Spleen (tissue), 11 donors: Measurements from ENCODE around the gene TMOD2. TPM values are rescaled to one million over a fixed set of nuclear protein-coding genes. Genes with fewer than 3 reads are reported as not detected.

Experiments
- DNase-seq: peaks from one replicate; pipeline ENCODE4 v3.0.0-alpha.2; 2020
- H3K27ac ChIP-seq, 8 donors: fragments of 200-600 bp; sonication (generic) in 7 of 8; 1 replicate in 4 of 8; 2 replicates in 4 of 8; pipeline versions ENCODE4 v1.5.0 to v1.8.0; 2016 to 2021; ENCODE audit warnings: inconsistent platforms in 4 of 8, mild to moderate bottlenecking in 4 of 8, moderate library complexity in 1 of 8
- H3K27me3 ChIP-seq, 7 donors: fragments of 200-600 bp; sonication (generic) in 6 of 7; replicated peaks in 1 of 7; 1 replicate in 4 of 7; 2 replicates in 3 of 7; pipeline versions ENCODE4 v1.5.0 to v1.8.0; 2016 to 2021; ENCODE audit warnings: inconsistent platforms in 3 of 7, mild to moderate bottlenecking in 1 of 7
- H3K36me3 ChIP-seq, 6 donors: fragments of 200-600 bp; sonication (generic) in 5 of 6; 1 replicate in 4 of 6; 2 replicates in 2 of 6; pipeline versions ENCODE4 v1.5.0 to v1.8.0; 2016 to 2021; ENCODE audit warnings: inconsistent platforms in 2 of 6
- H3K4me1 ChIP-seq, 6 donors: fragments of 200-600 bp; sonication (generic) in 5 of 6; 1 replicate in 3 of 6; 2 replicates in 3 of 6; pipeline versions ENCODE4 v1.5.0 to v1.8.0; 2016 to 2021; ENCODE audit warnings: inconsistent platforms in 3 of 6
- H3K4me3 ChIP-seq, 8 donors: fragments of 200-600 bp; sonication (generic) in 7 of 8; 1 replicate in 4 of 8; 2 replicates in 4 of 8; pipeline versions ENCODE4 v1.5.0 to v1.8.0; 2016 to 2021; ENCODE audit warnings: inconsistent platforms in 4 of 8, mild to moderate bottlenecking in 4 of 8, moderate library complexity in 2 of 8
- H3K9me3 ChIP-seq, 8 donors: fragments of 200-600 bp; sonication (generic) in 7 of 8; 1 replicate in 4 of 8; 2 replicates in 4 of 8; pipeline versions ENCODE4 v1.5.0 to v1.8.0; 2016 to 2021; ENCODE audit warnings: inconsistent platforms in 4 of 8
- POLR2A ChIP-seq, 3 donors: fragments of 450-650 bp; IDR thresholded peaks; one replicate each; pipeline ENCODE4 v1.5.1; 2017; ENCODE audit warnings: antibody characterized with exemption in 3 of 3, mild to moderate bottlenecking in 1 of 3
- POLR2AphosphoS5 ChIP-seq, 3 donors: sonication (generic); formaldehyde crosslinking; IDR thresholded peaks; one replicate each; pipeline ENCODE4 v1.5.1; 2017; ENCODE audit warnings: antibody characterized with exemption in 3 of 3
- WGBS, 5 donors: extraction: QIAGEN DNeasy Blood & Tissue Kit in 3 of 5; methylation state at CpG; one replicate each; pipeline versions ENCODE4 v1.1.5 to v1.1.7; 2013 to 2018; 5-methylcytosine and 5-hydroxymethylcytosine counted together
- intact Hi-C: fragments of 100-400 bp; cut with DNase I; formaldehyde crosslinking; loops from one replicate; pipeline ENCODE4 v1.15.0; 2023; ENCODE audit warnings: low total_unique reads
- polyA plus RNA-seq, 3 donors: library from polyadenylated mRNA; stranded (reverse); fragments of 200-250 nt; gene quantifications; one replicate each; pipeline ENCODE4 v1.2.1, GENCODE V29; 2013
- total RNA-seq, 7 donors: library from RNA; depleted of rRNA in 3 of 7; stranded (reverse); fragments of >200 nt in 3 of 7; fragmentation: NEBNext Ultra II Directional in 4 of 7; extraction: Animal tissue kit (Norgen Biotek cat#: 25700) in 4 of 7; gene quantifications; one replicate each; pipeline versions ENCODE4 v1.1.0 to v1.2.1, GENCODE V29; 2016 to 2021
- TF ChIP-seq, protein P1 (sequence below), 11 experiments: fragments of 200-600 bp in 7 of 11; fragments of 450-650 bp in 4 of 11; sonication (generic) in 4 of 11; IDR thresholded peaks in 8 of 11; conservative IDR thresholded peaks in 3 of 11; 1 replicate in 7 of 11; 2 replicates in 4 of 11; pipeline versions ENCODE4 v1.4.0 to v1.8.0; 2016 to 2021; ENCODE audit warnings: antibody characterized with exemption in 11 of 11, inconsistent platforms in 4 of 11, mild to moderate bottlenecking in 1 of 11
- donor health status: healthy with polysubstance abuse.
- donor health status: DM: no; HTN: no; CAD: no; lungs with moderate emphysema.
- donor health status: DM: no; HTN: no; CAD: no.
- donor health status: Bipolar disorder and iron deficiency.
- donor health status: healthy.
- donor health status: DM: no; HTN: no; CAD: no.
- donor health status: DM: yes; HTN: yes; CAD: no.

Gene TMOD2
- total and polyA plus RNA-seq, 10 donors = 1.3 to 21.1 (median 14.2) TPM

DNA sequence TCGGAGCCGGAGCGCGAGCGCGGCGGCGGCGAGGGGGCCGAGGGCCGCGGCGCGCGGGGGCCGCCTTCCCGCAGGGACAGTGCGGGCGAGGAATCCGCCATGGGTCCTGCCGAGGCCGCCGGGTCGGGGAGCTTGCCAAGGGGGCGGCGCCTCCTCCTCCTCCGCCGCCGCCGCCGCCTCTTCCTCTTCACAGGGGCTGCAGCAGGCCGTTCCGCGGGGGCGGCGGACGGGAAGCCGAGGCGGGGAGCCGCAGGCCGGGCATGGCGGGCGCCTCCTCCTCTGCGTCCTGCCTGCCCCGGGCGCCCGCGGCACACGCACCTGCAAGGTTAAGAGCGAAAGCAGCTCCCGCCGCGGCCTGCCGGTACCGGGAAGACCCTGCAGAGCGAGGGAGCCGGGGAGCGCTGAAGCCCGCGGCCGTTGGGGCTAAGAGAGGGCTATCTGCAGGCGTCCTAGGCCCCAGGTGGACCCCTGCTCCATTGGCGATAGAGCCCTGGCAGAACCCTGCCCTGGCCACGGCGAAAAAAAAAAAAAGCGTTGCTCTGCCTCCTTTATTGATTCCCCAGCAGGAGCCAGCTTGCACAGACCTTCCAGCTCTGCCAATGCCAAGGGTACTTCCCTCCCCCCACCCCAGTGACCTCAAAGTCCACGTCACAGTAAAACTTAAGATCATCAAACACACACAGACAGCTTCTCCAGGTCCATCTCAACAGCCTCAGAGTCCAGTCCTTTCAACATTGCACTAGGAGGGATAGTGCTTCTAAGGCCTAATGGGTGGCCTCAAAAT, 13.7 kb upstream of the TMOD2 start, which contains the start of gene LYSMD2:
Gene LYSMD2, minus strand, starts transcription at position 134 of the 784 bp plus-strand sequence. Its CDS starts 33 bp downstream, at position 101.
- Histone ChIP-seq H3K9me3 (no peaks in the 10 kb centered on the region), H3K4me1 (peaks cover 41 to 55% (median 51%) of the 10 kb centered on the region in 6 donors), H3K27ac (peak within 1 kb of the TSS; percentile 89 to 96 (median 94)), H3K27me3 (no peaks in the 10 kb centered on the region), H3K36me3 (no peaks in the 10 kb centered on the region), H3K4me3 (peak within 1 kb of the TSS; percentile 64 to 93 (median 86))
- DNase-seq = peak; percentile 97
- WGBS, 5 donors = 0 to 1% (median 1%) methylated on average over 15 to 67 of the region's 67 CpGs
- intact Hi-C loops = no loop called here
- TF ChIP-seq, protein P1, sequence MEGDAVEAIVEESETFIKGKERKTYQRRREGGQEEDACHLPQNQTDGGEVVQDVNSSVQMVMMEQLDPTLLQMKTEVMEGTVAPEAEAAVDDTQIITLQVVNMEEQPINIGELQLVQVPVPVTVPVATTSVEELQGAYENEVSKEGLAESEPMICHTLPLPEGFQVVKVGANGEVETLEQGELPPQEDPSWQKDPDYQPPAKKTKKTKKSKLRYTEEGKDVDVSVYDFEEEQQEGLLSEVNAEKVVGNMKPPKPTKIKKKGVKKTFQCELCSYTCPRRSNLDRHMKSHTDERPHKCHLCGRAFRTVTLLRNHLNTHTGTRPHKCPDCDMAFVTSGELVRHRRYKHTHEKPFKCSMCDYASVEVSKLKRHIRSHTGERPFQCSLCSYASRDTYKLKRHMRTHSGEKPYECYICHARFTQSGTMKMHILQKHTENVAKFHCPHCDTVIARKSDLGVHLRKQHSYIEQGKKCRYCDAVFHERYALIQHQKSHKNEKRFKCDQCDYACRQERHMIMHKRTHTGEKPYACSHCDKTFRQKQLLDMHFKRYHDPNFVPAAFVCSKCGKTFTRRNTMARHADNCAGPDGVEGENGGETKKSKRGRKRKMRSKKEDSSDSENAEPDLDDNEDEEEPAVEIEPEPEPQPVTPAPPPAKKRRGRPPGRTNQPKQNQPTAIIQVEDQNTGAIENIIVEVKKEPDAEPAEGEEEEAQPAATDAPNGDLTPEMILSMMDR (IDR thresholded peaks at IDR 0.05 in 8 of 11, conservative IDR thresholded peaks at IDR 0.05 in 3 of 11) = no peak
- peak in 1 of 3 donors; percentile 53 for TF ChIP-seq POLR2A (IDR thresholded peaks at IDR 0.05)
- TF ChIP-seq POLR2AphosphoS5 (IDR thresholded peaks at IDR 0.05) = peak; percentile 77 to 89 (median 87)

DNA sequence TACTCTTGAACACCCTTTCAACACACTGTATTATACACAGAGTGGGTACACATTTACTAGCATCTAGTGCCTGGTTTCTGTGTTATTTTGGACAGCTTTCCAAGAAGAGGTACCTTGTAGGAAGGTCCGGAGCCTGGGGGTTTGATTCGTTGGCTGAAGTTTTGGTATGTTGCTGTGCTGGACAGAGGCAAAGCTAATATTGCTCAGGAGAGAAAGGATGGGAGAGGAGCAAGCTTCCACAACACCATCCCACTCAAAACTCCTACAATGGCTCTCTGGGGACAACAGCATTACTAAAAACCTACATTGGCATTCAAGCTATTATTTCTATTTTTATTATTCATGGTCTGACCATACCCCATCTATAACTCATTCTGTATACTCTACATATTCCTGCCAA, 12.8 kb upstream of the TMOD2 start:
- WGBS, 5 donors = 80 to 89% (median 81%) methylated on average over 2 of the region's 2 CpGs
- no peak for TF ChIP-seq POLR2AphosphoS5 (IDR thresholded peaks at IDR 0.05)
- TF ChIP-seq POLR2A (IDR thresholded peaks at IDR 0.05) = no peak
- TF ChIP-seq, protein P1 (IDR thresholded peaks at IDR 0.05 in 8 of 11, conservative IDR thresholded peaks at IDR 0.05 in 3 of 11) = no peak
- no peak for DNase-seq
- H3K4me1 ChIP-seq = peaks cover 34 to 47% (median 43%) of the 10 kb centered on the region in 6 donors
- no peaks in the 10 kb centered on the region for H3K27me3 ChIP-seq
- intact Hi-C loops = no loop called here
- peak overlapping the region; percentile 89 to 96 (median 94) for H3K27ac ChIP-seq
- no peaks in the 10 kb centered on the region for H3K36me3 ChIP-seq
- no peaks in the 10 kb centered on the region for H3K9me3 ChIP-seq
- peak overlapping the region in 1 of 8 donors; percentile 92 for H3K4me3 ChIP-seq

DNA sequence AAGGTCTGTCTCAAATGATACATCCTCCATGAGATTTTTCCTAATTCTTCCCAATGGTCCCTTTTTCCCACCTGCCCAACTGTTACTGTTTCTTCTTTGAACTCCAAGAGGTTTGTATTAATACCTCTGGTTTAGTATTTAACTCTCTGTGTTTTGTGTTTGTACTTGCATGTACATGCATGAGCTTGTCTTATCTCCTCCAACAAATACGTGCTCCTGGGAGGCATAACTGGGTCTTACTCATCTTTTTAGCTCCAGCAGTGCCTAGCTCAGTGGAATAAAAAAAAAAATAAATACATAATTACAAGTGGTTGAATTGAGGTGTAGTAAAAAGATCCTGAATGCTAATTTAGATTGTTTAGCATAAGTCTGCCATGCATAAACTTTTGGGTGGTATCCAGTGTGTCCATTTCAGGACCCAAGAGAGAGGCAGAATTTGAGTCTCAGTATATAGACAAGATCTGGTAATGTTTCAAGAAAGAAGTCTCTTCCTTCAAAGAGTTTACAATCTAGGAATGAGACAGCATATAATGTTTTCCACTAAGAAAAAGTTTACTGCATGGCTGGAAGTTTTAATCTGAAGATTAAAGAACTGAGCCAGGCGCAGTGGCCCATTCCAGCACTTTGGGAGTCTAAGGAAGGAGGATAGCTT, 12.2 kb upstream of the TMOD2 start:
- 96 to 99% (median 98%) methylated on average over 2 of the region's 2 CpGs for WGBS, 5 donors
- no peak for TF ChIP-seq POLR2A (IDR thresholded peaks at IDR 0.05)
- no peak for TF ChIP-seq POLR2AphosphoS5 (IDR thresholded peaks at IDR 0.05)
- TF ChIP-seq, protein P1 (IDR thresholded peaks at IDR 0.05 in 8 of 11, conservative IDR thresholded peaks at IDR 0.05 in 3 of 11) = no peak
- Histone ChIP-seq H3K36me3 (no peaks in the 10 kb centered on the region), H3K9me3 (no peaks in the 10 kb centered on the region), H3K4me1 (peaks cover 30 to 40% (median 37%) of the 10 kb centered on the region in 6 donors), H3K4me3 (no peak overlapping the region), H3K27me3 (no peaks in the 10 kb centered on the region), H3K27ac (peak overlapping the region in 4 of 8 donors; percentile 91 to 96 (median 95))
- intact Hi-C loops = no loop called here
- DNase-seq = no peak

DNA sequence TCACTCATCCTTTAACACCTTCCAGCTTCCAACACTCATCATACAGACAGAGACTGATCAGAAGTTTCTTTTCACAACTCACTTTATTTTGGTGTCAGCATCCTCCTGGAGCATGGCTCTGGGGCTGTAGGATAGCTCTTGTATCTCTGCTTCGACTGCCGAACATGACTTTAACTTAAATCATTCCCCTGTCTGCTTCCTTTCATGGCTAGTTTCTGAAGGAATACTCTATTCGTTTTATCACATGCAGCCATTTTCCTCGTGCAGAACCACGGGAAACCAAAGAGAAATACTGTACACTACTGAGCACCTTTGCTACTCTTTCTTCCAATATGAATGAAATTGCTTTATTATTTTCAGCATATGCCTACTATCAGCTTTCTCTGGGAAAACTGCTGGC, 2.1 kb upstream of the TMOD2 start:
- peaks cover 0 to 7% (median 0%) of the 10 kb centered on the region in 7 donors for H3K27me3 ChIP-seq
- H3K27ac ChIP-seq = no peak overlapping the region
- intact Hi-C loops = no loop called here
- DNase-seq = no peak
- no peak overlapping the region for H3K4me3 ChIP-seq
- TF ChIP-seq, protein P1 (IDR thresholded peaks at IDR 0.05 in 8 of 11, conservative IDR thresholded peaks at IDR 0.05 in 3 of 11) = no peak
- no peaks in the 10 kb centered on the region for H3K36me3 ChIP-seq
- WGBS, 5 donors = 86 to 90% (median 88%) methylated on average over 5 of the region's 5 CpGs
- no peaks in the 10 kb centered on the region for H3K9me3 ChIP-seq
- H3K4me1 ChIP-seq = peaks cover 5 to 36% (median 24%) of the 10 kb centered on the region in 6 donors
